SIG-M5 treated with dmso at 0.1 percent for 504 hours (cell line): Measurements from ENCODE around the gene CTNNA3.
"Not testable (repeated sequence)": the region's sequence is repeated elsewhere in the genome, so short reads cannot be mapped to it uniquely, and the experiment has no call there.

Experiments
- DNase-seq: peaks from one replicate; lab custom pipeline; 2025; ENCODE audit not compliant: unreplicated experiment; lab: John Stamatoyannopoulos, UW

CTNNA3 gene

GRCh38 chr10:66463611-66464010 is 1232.4 kb downstream of the CTNNA3 start:
- no peak for DNase-seq

- DNase-seq = no peak
Measured at GRCh38 chr10:66457629-66458028, 1238.4 kb downstream of the CTNNA3 start.

- DNase-seq = peak; percentile 10
Measured at GRCh38 chr10:66455304-66455703, 1240.7 kb downstream of the CTNNA3 start.

GRCh38 chr10:66440568-66440967 is 1255.4 kb downstream of the CTNNA3 start:
- no peak for DNase-seq

GRCh38 chr10:66414943-66415342 is 1281.1 kb downstream of the CTNNA3 start:
- DNase-seq = no peak

- no peak for DNase-seq
Measured at GRCh38 chr10:66405566-66405965, 1290.4 kb downstream of the CTNNA3 start.

GRCh38 chr10:66398669-66399068 is 1297.3 kb downstream of the CTNNA3 start:
- DNase-seq = no peak

GRCh38 chr10:66394342-66395063 is 1301.5 kb downstream of the CTNNA3 start:
- DNase-seq = no peak

GRCh38 chr10:66390926-66391325 is 1305.1 kb downstream of the CTNNA3 start:
- no peak for DNase-seq

GRCh38 chr10:66381045-66381444 is 1315.0 kb downstream of the CTNNA3 start:
- DNase-seq = no peak

GRCh38 chr10:66378117-66378876 is 1317.7 kb downstream of the CTNNA3 start:
- peak; percentile 0 for DNase-seq

GRCh38 chr10:66368146-66368545 is 1327.8 kb downstream of the CTNNA3 start:
- DNase-seq = no peak

- no peak for DNase-seq
Measured at GRCh38 chr10:66366163-66366562, 1329.8 kb downstream of the CTNNA3 start.

GRCh38 chr10:66365686-66366085 is 1330.3 kb downstream of the CTNNA3 start:
- no peak for DNase-seq

- DNase-seq = no peak
Measured at GRCh38 chr10:66362522-66362921, 1333.5 kb downstream of the CTNNA3 start.

GRCh38 chr10:66353822-66354221 is 1342.2 kb downstream of the CTNNA3 start:
- DNase-seq = not testable (repeated sequence)

- DNase-seq = no peak
Measured at GRCh38 chr10:66353422-66353821, 1342.6 kb downstream of the CTNNA3 start.

GRCh38 chr10:66350622-66351399 is 1345.2 kb downstream of the CTNNA3 start:
- DNase-seq = no peak

- no peak for DNase-seq
Measured at GRCh38 chr10:66349726-66350125, 1346.3 kb downstream of the CTNNA3 start.

GRCh38 chr10:66349076-66349475 is 1346.9 kb downstream of the CTNNA3 start:
- DNase-seq = no peak

- DNase-seq = no peak
Measured at GRCh38 chr10:66337211-66337610, 1358.8 kb downstream of the CTNNA3 start.

GRCh38 chr10:66336791-66337190 is 1359.2 kb downstream of the CTNNA3 start:
- no peak for DNase-seq
